CD4-positive, alpha-beta memory T cell (primary cell): ENCODE data around the gene NAE1. TPM values are rescaled to one million over a fixed set of nuclear protein-coding genes. Genes with fewer than 3 reads are reported as not detected.

Experiments used
- CTCF ChIA-PET: fragments of 350-600 bp; sonication (Branson Sonifier 250); formaldehyde crosslinking; loops from one replicate; lab custom pipeline; 2021; ENCODE audit warnings: inconsistent platforms; ENCODE audit not compliant: partially characterized antibody; lab: Charles Lee
- POLR2A ChIA-PET: fragments of 350-600 bp; sonication (Branson Sonifier 250); formaldehyde crosslinking; loops from one replicate; lab custom pipeline; 2021; ENCODE audit not compliant: partially characterized antibody; lab: Charles Lee
- DNase-seq, 5 donors: peaks; one replicate each; pipeline versions ENCODE4 v3.0.0 to v3.0.0-alpha.2; 2020 to 2022; ENCODE audit warnings: mixed read lengths in 1 of 5
- H3K27ac ChIP-seq: one replicate; pipeline ENCODE4 v1.7.0; 2013; ENCODE audit warnings: low read depth, low read length
- H3K27me3 ChIP-seq: 2 replicates; pipeline ENCODE4 v1.7.0; 2013; ENCODE audit warnings: mild to moderate bottlenecking, low read length, moderate library complexity; ENCODE audit not compliant: insufficient read depth
- H3K36me3 ChIP-seq: 2 replicates; pipeline ENCODE4 v1.7.0; 2013; ENCODE audit warnings: mild to moderate bottlenecking, low read length, moderate library complexity; ENCODE audit not compliant: insufficient read depth
- H3K4me1 ChIP-seq: 2 replicates; pipeline ENCODE4 v1.7.0; 2013; ENCODE audit warnings: mild to moderate bottlenecking, low read length, moderate library complexity; ENCODE audit not compliant: insufficient read depth
- H3K4me3 ChIP-seq, 2 donors: one replicate each; pipeline ENCODE4 v1.7.0; 2013; ENCODE audit warnings: low read length in 2 of 2, mild to moderate bottlenecking in 1 of 2
- H3K9me3 ChIP-seq, 2 donors: one replicate each; pipeline ENCODE4 v1.7.0; 2013; ENCODE audit warnings: low read length in 2 of 2, control low read depth in 1 of 2; ENCODE audit not compliant: control insufficient read depth in 1 of 2
- H3K27ac Mint-ChIP-seq, 7 donors: one replicate each; pipeline ENCODE4 v1.8.0; 2020 to 2021; ENCODE audit warnings: mixed read lengths in 7 of 7, mild to moderate bottlenecking in 6 of 7, inconsistent platforms in 3 of 7, moderate library complexity in 3 of 7
- H3K27me3 Mint-ChIP-seq, 2 donors: one replicate each; pipeline ENCODE4 v1.8.0; 2020 to 2021; ENCODE audit warnings: mixed read lengths in 2 of 2
- H3K36me3 Mint-ChIP-seq, 2 donors: one replicate each; pipeline ENCODE4 v1.8.0; 2020 to 2021; ENCODE audit warnings: mixed read lengths in 2 of 2, inconsistent platforms in 1 of 2, mild to moderate bottlenecking in 1 of 2
- H3K4me1 Mint-ChIP-seq, 4 donors: one replicate each; pipeline ENCODE4 v1.8.0; 2020 to 2021; ENCODE audit warnings: mixed read lengths in 4 of 4, mild to moderate bottlenecking in 1 of 4
- H3K4me3 Mint-ChIP-seq, 8 donors: one replicate each; pipeline ENCODE4 v1.8.0; 2020 to 2021; ENCODE audit warnings: mixed read lengths in 8 of 8, mild to moderate bottlenecking in 7 of 8, moderate library complexity in 6 of 8, inconsistent platforms in 3 of 8
- H3K9me3 Mint-ChIP-seq, 8 donors: one replicate each; pipeline ENCODE4 v1.8.0; 2020 to 2021; ENCODE audit warnings: mixed read lengths in 8 of 8, mild to moderate bottlenecking in 5 of 8, inconsistent platforms in 3 of 8, moderate library complexity in 1 of 8
- intact Hi-C: fragments of 100-400 bp; cut with micrococcal nuclease; formaldehyde crosslinking; loops from one replicate; pipeline ENCODE4 v1.15.1; 2023
- polyA plus RNA-seq, 2 donors: library from polyadenylated mRNA; unstranded; fragments of 300-500 nt; fragmentation: Illumina TruSeq; gene quantifications; one replicate each; pipeline ENCODE4 v1.2.3, GENCODE V29; 2021
- total RNA-seq, 2 experiments: library from RNA; stranded (reverse); gene quantifications; one replicate each; pipeline ENCODE4 v1.2.3, GENCODE V29; 2021

The NAE1 gene
- total and polyA plus RNA-seq, 4 experiments from 2014 or later = 70.4 to 101 (median 94.5) TPM

DNA sequence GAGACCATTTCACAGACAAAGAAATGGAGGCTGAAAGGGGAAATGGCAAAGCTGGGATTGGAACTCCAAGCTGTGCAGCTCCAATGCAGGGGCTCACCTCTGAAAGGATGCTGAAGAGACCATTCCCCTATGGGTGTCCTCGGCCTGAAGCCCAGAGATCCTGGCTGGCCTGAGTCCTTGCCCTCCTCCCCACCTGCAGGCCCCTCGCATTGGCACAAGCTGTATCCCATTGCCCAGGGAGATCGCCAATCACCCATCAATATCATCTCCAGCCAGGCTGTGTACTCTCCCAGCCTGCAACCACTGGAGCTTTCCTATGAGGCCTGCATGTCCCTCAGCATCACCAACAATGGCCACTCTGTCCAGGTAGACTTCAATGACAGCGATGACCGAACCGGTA, 16.1 kb upstream of the NAE1 start:
- Histone ChIP-seq H3K4me1 (no peaks in the 10 kb centered on the region), H3K27me3 (peaks cover 17% of the 10 kb centered on the region), H3K4me3 (no peak overlapping the region), H3K9me3 (no peaks in the 10 kb centered on the region), H3K27ac (no peak overlapping the region), H3K36me3 (no peaks in the 10 kb centered on the region)
- Mint-ChIP-seq H3K27me3 (peaks cover 31% of the 10 kb centered on the region in 2 donors), H3K9me3 (no peaks in the 10 kb centered on the region), H3K27ac (no peak overlapping the region), H3K4me3 (no peak overlapping the region), H3K36me3 (no peaks in the 10 kb centered on the region), H3K4me1 (peaks cover 2 to 10% (median 8%) of the 10 kb centered on the region in 4 donors)
- POLR2A ChIA-PET = no interaction called here
- DNase-seq = no peak
- CTCF ChIA-PET = interaction anchor here (0.9 to 1.0 kb wide), 2 partner anchors 11 to 22 kb away, joined by 3 to 4 read pairs; no protein-coding TSS in a partner anchor
- intact Hi-C loops = no loop called here

GRCh38 chr16:66846266-66846665, 15.5 kb upstream of the NAE1 start:
- intact Hi-C loops = no loop called here
- DNase-seq = no peak
- peaks cover 17% of the 10 kb centered on the region for H3K27me3 ChIP-seq
- no peak overlapping the region for H3K4me3 ChIP-seq
- ChIA-PET POLR2A (no interaction called here), CTCF (interaction anchor here (0.9 kb wide), 1 partner anchor 22 kb away, joined by 4 read pairs; no protein-coding TSS in a partner anchor)
- no peak overlapping the region for H3K27ac ChIP-seq
- H3K9me3 ChIP-seq = no peaks in the 10 kb centered on the region
- H3K36me3 Mint-ChIP-seq = no peaks in the 10 kb centered on the region
- no peaks in the 10 kb centered on the region for H3K9me3 Mint-ChIP-seq
- H3K4me1 Mint-ChIP-seq = peaks cover 2 to 10% (median 8%) of the 10 kb centered on the region in 4 donors
- peaks cover 31% of the 10 kb centered on the region in 2 donors for H3K27me3 Mint-ChIP-seq
- no peaks in the 10 kb centered on the region for H3K36me3 ChIP-seq
- peak overlapping the region in 4 of 8 donors; percentile 3 to 66 (median 7) for H3K4me3 Mint-ChIP-seq
- no peak overlapping the region for H3K27ac Mint-ChIP-seq
- no peaks in the 10 kb centered on the region for H3K4me1 ChIP-seq

DNA sequence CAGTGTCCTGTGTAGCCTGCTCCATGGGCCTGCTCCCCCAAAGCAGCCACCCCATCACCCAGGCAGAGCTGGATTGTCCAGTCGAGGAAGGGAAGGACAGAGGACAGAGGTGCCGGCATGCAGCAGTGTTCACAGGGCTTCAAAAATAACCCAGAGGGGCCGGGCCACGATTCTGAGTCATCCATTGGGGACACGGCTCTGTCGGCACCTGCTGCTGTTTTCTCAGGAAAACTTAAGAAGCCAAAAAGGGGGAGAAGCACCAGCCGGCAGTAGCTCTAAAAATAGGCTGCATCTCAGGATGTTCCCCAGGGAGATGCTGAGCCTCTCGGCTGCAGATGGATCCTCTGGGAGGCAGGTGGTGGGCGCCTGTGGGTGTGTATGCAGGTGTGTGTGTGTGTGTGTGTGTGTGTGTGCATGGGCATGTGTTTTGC, 15.0 kb upstream of the NAE1 start:
- DNase-seq = no peak
- H3K9me3 ChIP-seq = no peaks in the 10 kb centered on the region
- peaks cover 31% of the 10 kb centered on the region in 2 donors for H3K27me3 Mint-ChIP-seq
- intact Hi-C loops = no loop called here
- H3K27ac ChIP-seq = no peak overlapping the region
- no peaks in the 10 kb centered on the region for H3K36me3 Mint-ChIP-seq
- peaks cover 17% of the 10 kb centered on the region for H3K27me3 ChIP-seq
- ChIA-PET POLR2A (no interaction called here), CTCF (interaction anchor here (1.4 kb wide), 1 partner anchor 15 kb away, joined by 5 read pairs; the partner anchor contains the start of gene NAE1)
- no peaks in the 10 kb centered on the region for H3K4me1 ChIP-seq
- no peaks in the 10 kb centered on the region for H3K9me3 Mint-ChIP-seq
- H3K27ac Mint-ChIP-seq = no peak overlapping the region
- H3K4me1 Mint-ChIP-seq = peaks cover 2 to 10% (median 8%) of the 10 kb centered on the region in 4 donors
- H3K4me3 Mint-ChIP-seq = peak overlapping the region in 3 of 8 donors; percentile 7 to 66 (median 7)
- H3K36me3 ChIP-seq = no peaks in the 10 kb centered on the region
- no peak overlapping the region for H3K4me3 ChIP-seq

DNA sequence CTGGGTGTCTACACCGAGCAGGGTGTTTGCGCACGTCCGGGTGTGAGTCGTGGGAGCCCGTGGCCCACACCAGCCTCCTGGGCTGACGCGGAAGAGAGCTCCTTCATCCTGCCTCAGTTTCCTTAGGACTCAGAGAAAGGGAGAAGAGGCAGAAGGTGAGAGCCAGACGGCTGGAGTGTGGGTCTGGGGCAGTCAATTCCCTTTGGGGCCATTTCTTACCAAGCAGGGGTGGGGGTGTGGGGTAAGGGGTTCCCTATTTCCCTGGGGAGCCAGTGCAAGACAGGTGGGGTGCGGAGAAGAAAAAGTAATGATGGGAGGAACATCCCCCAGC, 14.3 kb upstream of the NAE1 start:
- Mint-ChIP-seq H3K9me3 (no peaks in the 10 kb centered on the region), H3K4me3 (peak overlapping the region in 4 of 8 donors; percentile 36 to 68 (median 46)), H3K27ac (no peak overlapping the region), H3K4me1 (peaks cover 2 to 10% (median 8%) of the 10 kb centered on the region in 4 donors), H3K36me3 (no peaks in the 10 kb centered on the region), H3K27me3 (peaks cover 31% of the 10 kb centered on the region in 2 donors)
- Histone ChIP-seq H3K27me3 (peaks cover 17% of the 10 kb centered on the region), H3K27ac (no peak overlapping the region), H3K4me3 (no peak overlapping the region), H3K4me1 (no peaks in the 10 kb centered on the region), H3K9me3 (no peaks in the 10 kb centered on the region), H3K36me3 (no peaks in the 10 kb centered on the region)
- ChIA-PET CTCF (interaction anchor here (1.4 kb wide), 1 partner anchor 14 kb away, joined by 5 read pairs; the partner anchor contains the start of gene NAE1), POLR2A (no interaction called here)
- no peak for DNase-seq
- intact Hi-C loops = no loop called here

GRCh38 chr16:66844342-66845079, 13.7 kb upstream of the NAE1 start, which contains the start of gene CA7:
CA7 (plus strand) TSS chr16:66844414; CDS start chr16:66844488, 74 bp downstream.
- peaks cover 31 to 33% of the 10 kb centered on the region in 2 donors for H3K27me3 Mint-ChIP-seq
- POLR2A ChIA-PET = no interaction called here

DNA sequence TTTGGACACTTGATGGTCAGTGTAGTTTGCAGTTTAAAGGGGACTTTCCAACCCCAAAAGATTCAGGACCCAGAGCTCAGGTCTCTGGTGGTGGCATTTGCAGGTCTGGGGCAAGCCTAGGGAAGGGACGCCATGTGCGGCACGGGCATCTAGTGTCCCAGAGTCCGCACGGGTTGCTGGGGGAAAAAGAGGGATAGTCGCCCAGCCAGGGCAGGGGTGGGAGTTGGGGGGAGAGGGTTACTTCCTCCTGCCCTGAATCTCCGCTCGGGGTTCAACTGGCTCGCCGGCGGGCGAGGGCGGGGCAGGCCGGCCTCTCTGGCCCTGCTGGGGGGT, 13.2 kb upstream of the NAE1 start:
- CTCF ChIA-PET = interaction anchor here (3.5 kb wide), 1 partner anchor 14 kb away, joined by 19 read pairs; the partner anchor contains the start of gene NAE1
- no peaks in the 10 kb centered on the region for H3K36me3 Mint-ChIP-seq

More at GRCh38 chr16:66844342-66845079, 13.7 kb upstream of the NAE1 start, which contains the start of gene CA7:
- peak within 1 kb of the TSS in 7 of 8 donors; percentile 27 to 80 (median 68) for H3K4me3 Mint-ChIP-seq
- Histone ChIP-seq H3K9me3 (no peaks in the 10 kb centered on the region), H3K4me1 (no peaks in the 10 kb centered on the region), H3K36me3 (no peaks in the 10 kb centered on the region), H3K27me3 (peaks cover 17% of the 10 kb centered on the region), H3K27ac (no peak within 1 kb of the TSS), H3K4me3 (no peak within 1 kb of the TSS)
- intact Hi-C loops = no loop called here
- CTCF ChIA-PET = interaction anchor here (1.4 to 3.5 kb wide), 2 partner anchors 14 kb away, joined by 5 to 19 read pairs; partner anchors contain the start of gene NAE1
- H3K27ac Mint-ChIP-seq = no peak within 1 kb of the TSS
- H3K9me3 Mint-ChIP-seq = no peaks in the 10 kb centered on the region
- peaks cover 2 to 10% (median 8%) of the 10 kb centered on the region in 4 donors for H3K4me1 Mint-ChIP-seq
- DNase-seq = no peak
- H3K36me3 Mint-ChIP-seq = no peaks in the 10 kb centered on the region

DNA sequence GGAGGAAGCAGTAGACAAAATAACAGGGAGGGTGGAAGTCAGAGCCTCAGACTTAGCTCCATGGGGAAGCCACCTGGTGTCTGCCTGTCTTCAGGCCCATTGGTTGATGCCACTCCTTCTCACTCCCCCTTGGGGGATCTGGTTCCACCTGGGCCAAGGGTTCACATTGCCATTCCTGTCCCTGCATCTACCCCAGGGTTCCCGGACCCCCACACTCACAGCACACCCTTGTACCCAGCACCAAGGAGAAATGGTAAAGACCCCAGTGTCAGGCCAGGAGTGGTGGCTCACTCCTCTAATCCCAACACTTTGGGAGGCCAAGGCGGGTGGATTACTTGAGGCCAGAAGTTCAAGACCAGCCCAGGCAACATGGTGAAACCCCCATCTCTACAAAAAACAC, 12.4 kb upstream of the NAE1 start:
- POLR2A ChIA-PET = interaction anchor here (0.9 kb wide), 1 partner anchor 10 kb away, joined by 3 read pairs; no protein-coding TSS in a partner anchor
- Mint-ChIP-seq H3K27ac (no peak overlapping the region), H3K27me3 (peaks cover 35 to 40% of the 10 kb centered on the region in 2 donors), H3K9me3 (no peaks in the 10 kb centered on the region), H3K36me3 (no peaks in the 10 kb centered on the region), H3K4me3 (peak overlapping the region in 3 of 8 donors; percentile 9 to 80 (median 76)), H3K4me1 (peaks cover 2 to 10% (median 8%) of the 10 kb centered on the region in 4 donors)
- Histone ChIP-seq H3K27me3 (peaks cover 17% of the 10 kb centered on the region), H3K4me1 (no peaks in the 10 kb centered on the region), H3K27ac (no peak overlapping the region), H3K36me3 (no peaks in the 10 kb centered on the region), H3K4me3 (no peak overlapping the region), H3K9me3 (no peaks in the 10 kb centered on the region)
- DNase-seq = no peak
- intact Hi-C loops = no loop called here
- CTCF ChIA-PET = interaction anchor here (2.4 to 3.5 kb wide), 2 partner anchors 13 to 25 kb away, joined by 9 to 19 read pairs; partner anchors contain the start of gene NAE1

More for the DNA sequence above, 13.2 kb upstream of the NAE1 start:
- POLR2A ChIA-PET = interaction anchor here (0.9 kb wide), 1 partner anchor 9 kb away, joined by 3 read pairs; no protein-coding TSS in a partner anchor
- intact Hi-C loops = no loop called here
- H3K4me1 ChIP-seq = no peaks in the 10 kb centered on the region
- Mint-ChIP-seq H3K4me3 (peak overlapping the region in 7 of 8 donors; percentile 23 to 80 (median 57)), H3K27me3 (peaks cover 31 to 36% of the 10 kb centered on the region in 2 donors), H3K9me3 (no peaks in the 10 kb centered on the region), H3K27ac (no peak overlapping the region), H3K4me1 (peaks cover 2 to 10% (median 8%) of the 10 kb centered on the region in 4 donors)
- peaks cover 17% of the 10 kb centered on the region for H3K27me3 ChIP-seq
- no peak for DNase-seq
- H3K36me3 ChIP-seq = no peaks in the 10 kb centered on the region
- H3K9me3 ChIP-seq = no peaks in the 10 kb centered on the region
- H3K27ac ChIP-seq = no peak overlapping the region
- no peak overlapping the region for H3K4me3 ChIP-seq
